HG03045 (cell line): ENCODE data around the gene CMIP.
"Not testable (repeated sequence)": the region's sequence is repeated elsewhere in the genome, so short reads cannot be mapped to it uniquely, and the experiment has no call there.

ENCODE experiments used
- ATAC-seq: cut with Tn5 transposase; IDR thresholded peaks from one replicate; pipeline ENCODE4 v1.9.1; 2021; ENCODE audit warnings: mild to moderate bottlenecking, moderate library complexity; ENCODE audit not compliant: unreplicated experiment

Gene CMIP

GRCh38 chr16:81676066-81676882, 231.7 kb downstream of the CMIP start:
- no peak for ATAC-seq

- ATAC-seq: no peak
Observed at GRCh38 chr16:81676883-81677737, 232.5 kb downstream of the CMIP start.

- ATAC-seq: no peak
Observed at GRCh38 chr16:81678326-81679095, 233.9 kb downstream of the CMIP start.

GRCh38 chr16:81679721-81680430, 235.3 kb downstream of the CMIP start:
- ATAC-seq: no peak

- no peak for ATAC-seq
Observed at GRCh38 chr16:81680444-81681275, 236.1 kb downstream of the CMIP start.

GRCh38 chr16:81681311-81681710, 236.7 kb downstream of the CMIP start:
- no peak for ATAC-seq

- ATAC-seq: no peak
Observed at GRCh38 chr16:81684242-81684837, 239.7 kb downstream of the CMIP start.

- ATAC-seq: no peak
Observed at GRCh38 chr16:81684901-81685300, 240.3 kb downstream of the CMIP start.

- ATAC-seq: no peak
Observed at GRCh38 chr16:81686391-81687130, 242.0 kb downstream of the CMIP start.

- no peak for ATAC-seq
Observed at GRCh38 chr16:81687131-81687456, 242.5 kb downstream of the CMIP start.

GRCh38 chr16:81688182-81688581, 243.6 kb downstream of the CMIP start:
- no peak for ATAC-seq

- not testable (repeated sequence) for ATAC-seq
Observed at GRCh38 chr16:81688839-81689238, 244.2 kb downstream of the CMIP start.

GRCh38 chr16:81692021-81692420, 247.4 kb downstream of the CMIP start:
- no peak for ATAC-seq

- no peak for ATAC-seq
Observed at GRCh38 chr16:81692571-81692970, 248.0 kb downstream of the CMIP start.

- ATAC-seq: no peak
Observed at GRCh38 chr16:81693041-81693743, 248.6 kb downstream of the CMIP start.

GRCh38 chr16:81693744-81694303, 249.2 kb downstream of the CMIP start:
- no peak for ATAC-seq

- ATAC-seq: no peak
Observed at GRCh38 chr16:81694494-81695280, 250.1 kb downstream of the CMIP start.
